DND-41 (cell line): Measurements from ENCODE around the gene TSPYL2.

Source experiments
- ATAC-seq: fragments of 200-7000 bp; cut with Tn5 transposase; 3 replicates; pipeline ENCODE4 v1.9.1; 2021; ENCODE audit warnings: low read depth; ENCODE audit not compliant: insufficient read depth
- DNase-seq: peaks from one replicate; pipeline ENCODE4 v3.0.0-alpha.2; 2020
- H2AFZ ChIP-seq: 2 replicates; pipeline ENCODE4 v1.6.0; 2012; ENCODE audit warnings: low read depth, low read length
- H3K27ac ChIP-seq: 2 replicates; pipeline ENCODE4 v1.5.1; 2012; ENCODE audit warnings: low read length, inconsistent platforms
- H3K27me3 ChIP-seq: fragments of 200-600 bp; sonication (generic); 2 replicates; pipeline ENCODE4 v1.6.0; 2012; ENCODE audit warnings: low read length, mild to moderate bottlenecking, inconsistent platforms; ENCODE audit not compliant: insufficient read depth, poor library complexity
- H3K36me3 ChIP-seq: 2 replicates; pipeline ENCODE4 v1.5.1; 2012; ENCODE audit warnings: low read length, inconsistent platforms; ENCODE audit not compliant: insufficient read depth
- H3K4me1 ChIP-seq: 2 replicates; pipeline ENCODE4 v1.5.1; 2012; ENCODE audit warnings: mild to moderate bottlenecking, low read length; ENCODE audit not compliant: insufficient read depth
- H3K4me2 ChIP-seq: 2 replicates; pipeline ENCODE4 v1.6.0; 2012; ENCODE audit warnings: mild to moderate bottlenecking, moderate library complexity, low read length, inconsistent platforms; ENCODE audit not compliant: insufficient read depth
- H3K4me3 ChIP-seq, 2 experiments: fragments of 200-600 bp in 1 of 2; shearing (Covaris generic) in 1 of 2; 2 replicates each; pipeline ENCODE4 v1.5.1; 2012 to 2016; ENCODE audit warnings: inconsistent platforms in 2 of 2, low read length in 2 of 2, mild to moderate bottlenecking in 2 of 2, low read depth in 1 of 2, moderate library complexity in 1 of 2
- H3K79me2 ChIP-seq: 2 replicates; pipeline ENCODE4 v1.6.0; 2012; ENCODE audit warnings: low read length, inconsistent platforms; ENCODE audit not compliant: insufficient read depth
- H3K9ac ChIP-seq: 2 replicates; pipeline ENCODE4 v1.6.0; 2012; ENCODE audit warnings: low read depth, mild to moderate bottlenecking, inconsistent platforms, low read length, moderate library complexity
- H3K9me3 ChIP-seq: 2 replicates; pipeline ENCODE4 v1.5.1; 2012; ENCODE audit warnings: low read length, moderate library complexity, mild to moderate bottlenecking, inconsistent platforms; ENCODE audit not compliant: insufficient read depth, severe bottlenecking
- H4K20me1 ChIP-seq: 2 replicates; pipeline ENCODE4 v1.6.0; 2012; ENCODE audit warnings: low read length; ENCODE audit not compliant: insufficient read depth
- CTCF ChIP-seq: IDR thresholded peaks from 2 replicates; pipeline ENCODE4 v1.5.1; 2012; ENCODE audit warnings: borderline replicate concordance, low read length, moderate library complexity, mild to moderate bottlenecking; ENCODE audit not compliant: poor library complexity, severe bottlenecking; ENCODE audit errors: extremely low read depth
- EZH2 ChIP-seq: IDR thresholded peaks from 3 replicates; pipeline ENCODE4 v1.6.1; 2012; ENCODE audit warnings: borderline replicate concordance, low read depth, mild to moderate bottlenecking, moderate library complexity, low read length, inconsistent platforms; ENCODE audit not compliant: severe bottlenecking

TSPYL2 gene

GRCh38 chrX:53065104-53065503 is 17.1 kb upstream of the TSPYL2 start:
- no peaks in the 10 kb centered on the region for H3K9me3 ChIP-seq
- no peaks in the 10 kb centered on the region for H3K36me3 ChIP-seq
- no peaks in the 10 kb centered on the region for H4K20me1 ChIP-seq
- H2AFZ ChIP-seq, result no peak overlapping the region
- DNase-seq (no peak), ATAC-seq (no peak)
- H3K27ac ChIP-seq, result no peak overlapping the region
- no peak overlapping the region for H3K4me2 ChIP-seq
- no peak overlapping the region for H3K9ac ChIP-seq
- no peaks in the 10 kb centered on the region for H3K79me2 ChIP-seq
- TF ChIP-seq EZH2, result no peak
- no peak for TF ChIP-seq CTCF
- H3K4me1 ChIP-seq, result no peaks in the 10 kb centered on the region
- no peaks in the 10 kb centered on the region for H3K27me3 ChIP-seq
- H3K4me3 ChIP-seq, result no peak overlapping the region

- Histone ChIP-seq H4K20me1 (no peaks in the 10 kb centered on the region), H3K79me2 (no peaks in the 10 kb centered on the region), H2AFZ (peak overlapping the region; percentile 97), H3K9ac (peak overlapping the region; percentile 55; the same call in 1 of the 2 replicates), H3K4me1 (peaks cover 23% of the 10 kb centered on the region), H3K36me3 (no peaks in the 10 kb centered on the region), H3K27ac (no peak overlapping the region), H3K27me3 (no peaks in the 10 kb centered on the region), H3K4me2 (peak overlapping the region; percentile 89), H3K9me3 (no peaks in the 10 kb centered on the region), H3K4me3 (peak overlapping the region in 1 of 2 experiments; percentile 87; a peak in 2 of 4 replicates)
- no peak for DNase-seq
- TF ChIP-seq CTCF, result no peak
- TF ChIP-seq EZH2, result no peak
- ATAC-seq, result no peak
Observed at GRCh38 chrX:53071064-53071463, 11.1 kb upstream of the TSPYL2 start.

GRCh38 chrX:53071604-53072417 is 10.4 kb upstream of the TSPYL2 start:
- H3K4me2 ChIP-seq, result peak overlapping the region; percentile 89
- H3K36me3 ChIP-seq, result no peaks in the 10 kb centered on the region
- peak overlapping the region; percentile 22 to 87; a peak in 3 of 4 replicates for H3K4me3 ChIP-seq
- no peaks in the 10 kb centered on the region for H3K9me3 ChIP-seq
- no peaks in the 10 kb centered on the region for H3K27me3 ChIP-seq
- H4K20me1 ChIP-seq, result no peaks in the 10 kb centered on the region
- peak; percentile 68 for DNase-seq
- peak; percentile 77 for TF ChIP-seq CTCF
- no peak for TF ChIP-seq EZH2
- no peaks in the 10 kb centered on the region for H3K79me2 ChIP-seq
- peak; percentile 82 for ATAC-seq
- peaks cover 23% of the 10 kb centered on the region for H3K4me1 ChIP-seq
- H3K9ac ChIP-seq, result peak overlapping the region; percentile 55
- peak overlapping the region; percentile 84 for H3K27ac ChIP-seq
- peak overlapping the region; percentile 97 for H2AFZ ChIP-seq
